HCT116 (cell line): ENCODE data around the gene SDK1. TPM values are rescaled to one million over a fixed set of nuclear protein-coding genes. Genes with fewer than 3 reads are reported as not detected.

Experiments used
- ATAC-seq: fragments of 200-7000 bp; cut with Tn5 transposase; 2 replicates; pipeline ENCODE4 v1.9.1; 2020; ENCODE audit warnings: mild to moderate bottlenecking, moderate library complexity
- BruUV-seq: library from RNA; stranded (reverse); fragments of 400-500 nt; replicated peaks from 2 replicates; lab custom pipeline; 2021; lab: Mats Ljungman, UMichigan
- CTCF ChIA-PET: fragments of 300-600 bp; sonication (Branson Sonifier 250); formaldehyde crosslinking; loops from one replicate; lab custom pipeline; 2021; ENCODE audit warnings: antibody characterized with exemption; lab: Charles Lee
- POLR2A ChIA-PET: fragments of 300-600, 350-600 bp; sonication (Branson Sonifier 250); formaldehyde crosslinking; loops from one replicate; lab custom pipeline; 2021; ENCODE audit warnings: antibody characterized with exemption; lab: Charles Lee
- RAD21 ChIA-PET, 2 experiments: fragments of 300-600 bp; sonication (Branson Sonifier 250); formaldehyde crosslinking; loops; one replicate each; lab custom pipeline; 2023; ENCODE audit warnings: low total read pairs in 2 of 2; ENCODE audit not compliant: uncharacterized antibody in 2 of 2, unreplicated experiment in 2 of 2, low non-redundant PET in 1 of 2; lab: Charles Lee
- DNase-seq: peaks from one replicate; pipeline ENCODE4 v3.0.0-alpha.2; 2010; ENCODE audit warnings: low read depth, low spot score
- H2AFZ ChIP-seq: fragments of 200-600 bp; shearing (Covaris generic), sonication (generic); 2 replicates; pipeline ENCODE4 v1.6.1; 2017; ENCODE audit warnings: low read depth, mixed run types, mixed read lengths, antibody characterized with exemption, low read length; ENCODE audit not compliant: poor library complexity, severe bottlenecking
- H3K27ac ChIP-seq: 2 replicates; pipeline ENCODE4 v1.5.1; 2012; ENCODE audit warnings: low read depth, low read length
- H3K27me3 ChIP-seq: fragments of 200-600 bp; sonication (generic); 2 replicates; pipeline ENCODE4 v1.6.1; 2016; ENCODE audit warnings: mixed run types, low read length, mixed read lengths; ENCODE audit not compliant: insufficient read depth
- H3K36me3 ChIP-seq, 2 experiments: fragments of 200-500 bp in 1 of 2; fragments of 200-600 bp in 1 of 2; sonication (Bioruptor generic) in 1 of 2; sonication (generic) in 1 of 2; 2 replicates each; pipeline versions ENCODE4 v1.5.1 to v1.6.1; 2014 to 2016; ENCODE audit warnings: low read length in 2 of 2, inconsistent platforms in 1 of 2, mixed read lengths in 1 of 2, mixed run types in 1 of 2; ENCODE audit not compliant: insufficient read depth in 2 of 2, control insufficient read depth in 1 of 2
- H3K4me1 ChIP-seq, 2 experiments: fragments of 200-600 bp in 1 of 2; sonication (generic) in 1 of 2; 2 replicates each; pipeline versions ENCODE4 v1.5.1 to v1.6.1; 2012 to 2017; ENCODE audit warnings: low read length in 2 of 2, inconsistent platforms in 1 of 2, mild to moderate bottlenecking in 1 of 2, mixed read lengths in 1 of 2, mixed run types in 1 of 2, moderate library complexity in 1 of 2; ENCODE audit not compliant: insufficient read depth in 2 of 2, control insufficient read depth in 1 of 2
- H3K4me2 ChIP-seq: fragments of 200-600 bp; sonication (generic); 2 replicates; pipeline ENCODE4 v1.6.1; 2017; ENCODE audit warnings: mixed run types, low read length, mixed read lengths
- H3K4me3 ChIP-seq, 2 experiments: fragments of 200-600 bp in 1 of 2; sonication (generic) in 1 of 2; replicated peaks in 1 of 2; 2 replicates each; pipeline ENCODE4 v1.5.1; 2011 to 2016; ENCODE audit warnings: low read length in 2 of 2, control low read depth in 1 of 2, low read depth in 1 of 2, mild to moderate bottlenecking in 1 of 2, mixed read lengths in 1 of 2, mixed run types in 1 of 2
- H3K79me2 ChIP-seq: fragments of 200-600 bp; sonication (generic); 2 replicates; pipeline ENCODE4 v1.6.1; 2017; ENCODE audit warnings: mild to moderate bottlenecking, mixed run types, low read length, moderate library complexity, mixed read lengths; ENCODE audit not compliant: insufficient read depth
- H3K9ac ChIP-seq: fragments of 200-600 bp; sonication (generic); 2 replicates; pipeline ENCODE4 v1.6.1; 2016; ENCODE audit warnings: low read length, mixed read lengths
- H3K9me2 ChIP-seq: fragments of 200-600 bp; sonication (generic), shearing (Covaris generic); 2 replicates; pipeline ENCODE4 v1.6.1; 2017; ENCODE audit warnings: mixed run types, mild to moderate bottlenecking, moderate library complexity; ENCODE audit not compliant: insufficient read depth
- H3K9me3 ChIP-seq, 2 experiments: fragments of 200-500 bp in 1 of 2; fragments of 200-600 bp in 1 of 2; sonication (Bioruptor generic) in 1 of 2; sonication (generic) in 1 of 2; 2 replicates each; pipeline ENCODE4 v1.6.1; 2014 to 2017; ENCODE audit warnings: low read length in 2 of 2, mixed read lengths in 2 of 2, inconsistent platforms in 1 of 2, low read depth in 1 of 2, mild to moderate bottlenecking in 1 of 2, mixed run types in 1 of 2, moderate library complexity in 1 of 2; ENCODE audit not compliant: control insufficient read depth in 1 of 2, insufficient read depth in 1 of 2
- H4K20me1 ChIP-seq: fragments of 200-600 bp; sonication (generic), shearing (Covaris generic); 2 replicates; pipeline ENCODE4 v1.6.1; 2017; ENCODE audit warnings: mixed run types, mild to moderate bottlenecking, moderate library complexity; ENCODE audit not compliant: insufficient read depth
- CBX3 ChIP-seq: IDR thresholded peaks from 2 replicates; pipeline ENCODE4 v1.6.1; 2012; ENCODE audit warnings: low read depth
- CEBPB ChIP-seq: IDR thresholded peaks from 2 replicates; pipeline ENCODE4 v1.6.1; 2012; ENCODE audit warnings: low read depth
- EGR1 ChIP-seq: IDR thresholded peaks from 2 replicates; pipeline ENCODE4 v1.6.1; 2012; ENCODE audit warnings: low read depth
- ELF1 ChIP-seq: IDR thresholded peaks from 2 replicates; pipeline ENCODE4 v1.6.1; 2012; ENCODE audit warnings: low read depth, borderline replicate concordance
- FOSL1 ChIP-seq: IDR thresholded peaks from 2 replicates; pipeline ENCODE4 v1.6.1; 2012; ENCODE audit warnings: low read depth
- JUND ChIP-seq: IDR thresholded peaks from 2 replicates; pipeline ENCODE4 v1.6.1; 2012
- POLR2A ChIP-seq: IDR thresholded peaks from 2 replicates; pipeline ENCODE4 v1.7.0; 2011; ENCODE audit warnings: borderline replicate concordance; ENCODE audit not compliant: insufficient read depth, insufficient read length; ENCODE audit errors: extremely low read depth
- POLR2AphosphoS5 ChIP-seq: IDR thresholded peaks from 2 replicates; pipeline ENCODE4 v1.6.1; 2011; ENCODE audit warnings: mild to moderate bottlenecking, low read depth, low read length, moderate library complexity
- RAD21 ChIP-seq: IDR thresholded peaks from 2 replicates; pipeline ENCODE4 v1.6.1; 2012; ENCODE audit warnings: low read depth, mild to moderate bottlenecking
- SIN3A ChIP-seq: IDR thresholded peaks from 2 replicates; pipeline ENCODE4 v1.6.1; 2012; ENCODE audit warnings: low read depth
- SP1 ChIP-seq: IDR thresholded peaks from 2 replicates; pipeline ENCODE4 v1.6.1; 2012; ENCODE audit warnings: low read depth
- TCF7L2 ChIP-seq: IDR thresholded peaks from 2 replicates; pipeline ENCODE4 v1.7.0; 2011; ENCODE audit warnings: borderline replicate concordance, inconsistent platforms; ENCODE audit not compliant: insufficient read depth, insufficient read length; ENCODE audit errors: extremely low read depth
- YY1 ChIP-seq: IDR thresholded peaks from 2 replicates; pipeline ENCODE4 v1.6.1; 2011; ENCODE audit warnings: low read length, low read depth, moderate library complexity, mild to moderate bottlenecking; ENCODE audit not compliant: insufficient replicate concordance; ENCODE audit errors: extremely low read depth
- ZFX ChIP-seq: fragments of 450-650 bp; IDR thresholded peaks from 2 replicates; pipeline ENCODE4 v1.6.1; 2017
- ZNF274 ChIP-seq: fragments of 200-500 bp; sonication (Bioruptor generic); IDR thresholded peaks from 2 replicates; pipeline ENCODE4 v1.6.1; 2014; ENCODE audit warnings: mild to moderate bottlenecking, low read depth, low read length, inconsistent platforms
- intact Hi-C: fragments of 100-400 bp; cut with micrococcal nuclease; formaldehyde crosslinking; loops from 2 replicates; pipeline ENCODE4 v1.10.0; 2022
- total RNA-seq: library from RNA; stranded (reverse); gene quantifications from one replicate; pipeline ENCODE4 v1.2.1, GENCODE V29; 2021; ENCODE audit not compliant: unreplicated experiment
- TF ChIP-seq, protein P1 (sequence below): IDR thresholded peaks from 2 replicates; pipeline ENCODE4 v1.6.1; 2012; ENCODE audit warnings: low read depth
- TF ChIP-seq, protein P2 (sequence below), 3 experiments: fragments of 200-600 bp in 1 of 3; sonication (generic) in 1 of 3; IDR thresholded peaks in 2 of 3; conservative IDR thresholded peaks in 1 of 3; 2 replicates each; pipeline ENCODE4 v1.5.1; 2012 to 2017; ENCODE audit warnings: low read depth in 2 of 3, low read length in 2 of 3, antibody characterized with exemption in 1 of 3, borderline replicate concordance in 1 of 3, control low read depth in 1 of 3, mild to moderate bottlenecking in 1 of 3, mixed read lengths in 1 of 3, mixed run types in 1 of 3, moderate library complexity in 1 of 3; ENCODE audit not compliant: insufficient read depth in 1 of 3

The SDK1 gene
- total RNA-seq, 1 experiment from 2014 or later, result 0.05 TPM

DNA sequence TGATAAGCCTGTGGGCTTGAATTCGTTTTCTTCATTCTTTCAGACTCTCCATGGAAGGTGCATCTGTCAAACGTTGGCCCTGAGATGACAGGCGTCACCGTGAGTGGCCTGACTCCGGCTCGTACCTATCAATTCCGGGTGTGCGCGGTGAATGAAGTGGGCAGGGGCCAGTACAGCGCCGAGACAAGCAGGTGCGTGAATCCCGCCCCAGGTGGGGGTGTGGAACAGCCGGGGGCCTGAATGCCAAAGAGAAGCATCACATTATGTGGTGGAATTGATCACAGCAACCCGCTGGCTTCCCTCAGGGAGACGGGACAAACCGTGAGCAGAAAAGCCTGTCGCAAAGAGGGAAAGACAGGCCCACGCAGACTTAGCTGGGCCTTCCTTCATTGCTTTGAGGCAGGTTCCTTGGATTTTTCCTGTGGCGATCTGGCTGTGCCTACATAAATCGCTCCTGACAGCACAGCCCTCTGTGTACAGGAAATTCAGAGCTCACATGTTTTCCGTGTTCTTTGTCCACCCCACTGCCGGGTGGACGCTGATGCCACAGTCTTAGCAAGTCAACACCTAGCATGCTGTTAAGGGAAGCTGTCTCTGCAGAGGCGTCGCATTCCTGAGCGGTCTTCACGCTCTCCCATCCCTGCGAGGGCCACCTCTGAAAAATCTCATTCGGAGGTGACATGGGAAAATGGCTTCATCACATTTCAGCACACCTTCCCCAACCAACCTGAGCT, 710.0 kb downstream of the SDK1 start:
- no peak for DNase-seq
- TF ChIP-seq, protein P1, sequence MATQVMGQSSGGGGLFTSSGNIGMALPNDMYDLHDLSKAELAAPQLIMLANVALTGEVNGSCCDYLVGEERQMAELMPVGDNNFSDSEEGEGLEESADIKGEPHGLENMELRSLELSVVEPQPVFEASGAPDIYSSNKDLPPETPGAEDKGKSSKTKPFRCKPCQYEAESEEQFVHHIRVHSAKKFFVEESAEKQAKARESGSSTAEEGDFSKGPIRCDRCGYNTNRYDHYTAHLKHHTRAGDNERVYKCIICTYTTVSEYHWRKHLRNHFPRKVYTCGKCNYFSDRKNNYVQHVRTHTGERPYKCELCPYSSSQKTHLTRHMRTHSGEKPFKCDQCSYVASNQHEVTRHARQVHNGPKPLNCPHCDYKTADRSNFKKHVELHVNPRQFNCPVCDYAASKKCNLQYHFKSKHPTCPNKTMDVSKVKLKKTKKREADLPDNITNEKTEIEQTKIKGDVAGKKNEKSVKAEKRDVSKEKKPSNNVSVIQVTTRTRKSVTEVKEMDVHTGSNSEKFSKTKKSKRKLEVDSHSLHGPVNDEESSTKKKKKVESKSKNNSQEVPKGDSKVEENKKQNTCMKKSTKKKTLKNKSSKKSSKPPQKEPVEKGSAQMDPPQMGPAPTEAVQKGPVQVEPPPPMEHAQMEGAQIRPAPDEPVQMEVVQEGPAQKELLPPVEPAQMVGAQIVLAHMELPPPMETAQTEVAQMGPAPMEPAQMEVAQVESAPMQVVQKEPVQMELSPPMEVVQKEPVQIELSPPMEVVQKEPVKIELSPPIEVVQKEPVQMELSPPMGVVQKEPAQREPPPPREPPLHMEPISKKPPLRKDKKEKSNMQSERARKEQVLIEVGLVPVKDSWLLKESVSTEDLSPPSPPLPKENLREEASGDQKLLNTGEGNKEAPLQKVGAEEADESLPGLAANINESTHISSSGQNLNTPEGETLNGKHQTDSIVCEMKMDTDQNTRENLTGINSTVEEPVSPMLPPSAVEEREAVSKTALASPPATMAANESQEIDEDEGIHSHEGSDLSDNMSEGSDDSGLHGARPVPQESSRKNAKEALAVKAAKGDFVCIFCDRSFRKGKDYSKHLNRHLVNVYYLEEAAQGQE, result no peak
- TF ChIP-seq FOSL1, result no peak
- no peak for TF ChIP-seq POLR2AphosphoS5
- TF ChIP-seq CEBPB, result no peak
- no peak for TF ChIP-seq ELF1
- TF ChIP-seq CBX3, result no peak
- TF ChIP-seq ZNF274, result no peak
- TF ChIP-seq, protein P2, sequence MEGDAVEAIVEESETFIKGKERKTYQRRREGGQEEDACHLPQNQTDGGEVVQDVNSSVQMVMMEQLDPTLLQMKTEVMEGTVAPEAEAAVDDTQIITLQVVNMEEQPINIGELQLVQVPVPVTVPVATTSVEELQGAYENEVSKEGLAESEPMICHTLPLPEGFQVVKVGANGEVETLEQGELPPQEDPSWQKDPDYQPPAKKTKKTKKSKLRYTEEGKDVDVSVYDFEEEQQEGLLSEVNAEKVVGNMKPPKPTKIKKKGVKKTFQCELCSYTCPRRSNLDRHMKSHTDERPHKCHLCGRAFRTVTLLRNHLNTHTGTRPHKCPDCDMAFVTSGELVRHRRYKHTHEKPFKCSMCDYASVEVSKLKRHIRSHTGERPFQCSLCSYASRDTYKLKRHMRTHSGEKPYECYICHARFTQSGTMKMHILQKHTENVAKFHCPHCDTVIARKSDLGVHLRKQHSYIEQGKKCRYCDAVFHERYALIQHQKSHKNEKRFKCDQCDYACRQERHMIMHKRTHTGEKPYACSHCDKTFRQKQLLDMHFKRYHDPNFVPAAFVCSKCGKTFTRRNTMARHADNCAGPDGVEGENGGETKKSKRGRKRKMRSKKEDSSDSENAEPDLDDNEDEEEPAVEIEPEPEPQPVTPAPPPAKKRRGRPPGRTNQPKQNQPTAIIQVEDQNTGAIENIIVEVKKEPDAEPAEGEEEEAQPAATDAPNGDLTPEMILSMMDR (IDR thresholded peaks at IDR 0.05 in 2 of 3, conservative IDR thresholded peaks at IDR 0.05 in 1 of 3; ENCODE audit: borderline replicate concordance in 1 of 3, insufficient read depth in 1 of 3, low read depth in 2 of 3, low read length in 2 of 3), result no peak
- TF ChIP-seq SIN3A, result no peak
- TF ChIP-seq TCF7L2, result no peak
- no peak for TF ChIP-seq ZFX
- TF ChIP-seq EGR1, result no peak
- TF ChIP-seq SP1, result no peak
- TF ChIP-seq POLR2A, result no peak
- no peak for TF ChIP-seq YY1
- TF ChIP-seq RAD21, result no peak
- no peak for TF ChIP-seq JUND
- Histone ChIP-seq H4K20me1 (no peaks in the 10 kb centered on the region), H3K9me2 (no peaks in the 10 kb centered on the region), H3K36me3 (no peaks in the 10 kb centered on the region), H3K79me2 (no peaks in the 10 kb centered on the region), H3K4me2 (no peak overlapping the region), H3K27me3 (peaks cover 3% of the 10 kb centered on the region), H3K9me3 (no peaks in the 10 kb centered on the region), H2AFZ (no peak overlapping the region), H3K4me3 (no peak overlapping the region), H3K27ac (no peak overlapping the region), H3K4me1 (no peaks in the 10 kb centered on the region), H3K9ac (no peak overlapping the region)
- ATAC-seq, result no peak
- ChIA-PET POLR2A (no interaction called here), CTCF (no interaction called here), RAD21 (no interaction called here)
- intact Hi-C loops, result no loop called here
- no TSS peak for BruUV-seq
